Posterior vena cava (tissue), 2 donors: ENCODE results near the gene FDXR. TPM values are rescaled to one million over a fixed set of nuclear protein-coding genes. Genes with fewer than 3 reads are reported as not detected.

ENCODE experiments used
- DNase-seq: peaks from one replicate; pipeline ENCODE4 v3.0.0-alpha.2; 2020; ENCODE audit warnings: low spot score
- intact Hi-C, 2 donors: fragments of 100-400 bp; cut with DNase I; formaldehyde crosslinking; loops; one replicate each; pipeline versions ENCODE4 v1.14.1 to v1.14.2; 2022 to 2023
- total RNA-seq, 2 donors: library from RNA; stranded (reverse); fragmentation: NEBNext Ultra II Directional; extraction: Animal tissue kit (Norgen Biotek cat#: 25700); gene quantifications; one replicate each; pipeline ENCODE4 v1.2.1, GENCODE V29; 2021
- donor health status: DM: yes; HTN: yes; CAD: no.
- donor health status: DM: yes; HTN: yes; CAD: no.

The FDXR gene
- total RNA-seq, 2 donors from 2014 or later, result 3.3 to 6.2 TPM

GRCh38 chr17:74862108-74862901 lies 10.5 kb downstream of the FDXR start:
- intact Hi-C loops, result loop anchor here (5.0 kb wide), 3 partner anchors 60 to 120 kb away; no protein-coding TSS in a partner anchor
- peak; percentile 92 for DNase-seq

DNA sequence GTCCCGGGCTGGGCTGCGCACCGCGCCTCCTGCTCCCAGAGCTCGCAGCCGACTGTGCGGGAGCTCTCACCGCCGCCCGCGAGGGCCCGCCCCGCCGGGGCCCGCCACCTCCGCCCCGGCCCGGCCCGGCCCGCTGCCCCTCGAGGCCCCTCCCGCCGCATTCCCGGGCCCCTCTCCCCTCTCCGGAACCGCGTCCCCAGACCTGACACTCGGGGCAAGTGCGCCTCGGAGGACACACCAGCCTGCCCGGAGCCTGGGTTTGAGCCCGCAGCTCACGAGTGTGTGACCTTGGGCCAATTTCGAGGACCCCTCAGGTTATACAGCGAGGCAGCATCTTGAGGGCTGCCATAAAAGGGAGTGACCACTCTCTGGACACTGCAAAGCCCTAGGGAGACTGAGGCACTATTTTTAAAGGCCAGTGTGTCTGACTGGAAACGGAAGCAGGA lies 11.1 kb downstream of the FDXR start:
- no peak for DNase-seq
- intact Hi-C loops, result loop anchor here (5.0 kb wide), 3 partner anchors 59 to 119 kb away; no protein-coding TSS in a partner anchor

- DNase-seq, result no peak
- intact Hi-C loops, result loop anchor here (5.0 kb wide), 3 partner anchors 59 to 119 kb away; no protein-coding TSS in a partner anchor
These were observed 11.7 kb downstream of the FDXR start for GRCh38 chr17:74860872-74861661.

DNA sequence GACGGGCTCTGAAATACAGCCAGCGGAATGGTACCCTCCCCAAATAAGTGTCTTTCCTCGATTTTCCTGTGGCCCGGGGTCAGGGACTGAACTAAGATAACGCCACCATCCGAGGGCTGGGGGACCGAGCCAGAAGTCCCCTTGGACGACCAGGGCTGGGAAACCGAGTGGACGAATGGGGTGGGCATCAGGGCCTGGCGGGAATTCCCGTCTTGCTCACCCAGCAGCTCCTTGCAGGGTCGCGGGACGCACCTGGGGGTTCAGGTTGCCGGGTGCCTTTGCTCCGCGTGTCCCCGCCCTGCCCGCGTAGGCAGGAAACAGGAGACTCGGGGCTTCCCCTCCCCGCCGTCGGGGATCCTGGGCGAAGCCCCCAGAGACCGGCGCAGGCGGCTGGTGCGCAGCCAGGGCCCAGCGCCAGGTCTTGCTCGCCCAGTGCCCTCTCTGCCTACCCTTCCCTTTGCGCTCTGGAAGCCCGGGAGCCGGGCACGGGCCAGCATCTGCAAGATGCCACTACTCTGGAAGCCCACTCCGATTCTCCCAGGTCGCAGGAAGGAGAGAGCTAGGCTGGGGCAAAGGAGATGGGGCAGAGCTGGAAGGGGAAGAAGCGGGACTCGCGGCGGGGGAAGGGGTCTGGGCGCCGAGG lies 12.4 kb downstream of the FDXR start:
- intact Hi-C loops, result loop anchor here (5.0 kb wide), 3 partner anchors 58 to 118 kb away; no protein-coding TSS in a partner anchor
- no peak for DNase-seq

DNA sequence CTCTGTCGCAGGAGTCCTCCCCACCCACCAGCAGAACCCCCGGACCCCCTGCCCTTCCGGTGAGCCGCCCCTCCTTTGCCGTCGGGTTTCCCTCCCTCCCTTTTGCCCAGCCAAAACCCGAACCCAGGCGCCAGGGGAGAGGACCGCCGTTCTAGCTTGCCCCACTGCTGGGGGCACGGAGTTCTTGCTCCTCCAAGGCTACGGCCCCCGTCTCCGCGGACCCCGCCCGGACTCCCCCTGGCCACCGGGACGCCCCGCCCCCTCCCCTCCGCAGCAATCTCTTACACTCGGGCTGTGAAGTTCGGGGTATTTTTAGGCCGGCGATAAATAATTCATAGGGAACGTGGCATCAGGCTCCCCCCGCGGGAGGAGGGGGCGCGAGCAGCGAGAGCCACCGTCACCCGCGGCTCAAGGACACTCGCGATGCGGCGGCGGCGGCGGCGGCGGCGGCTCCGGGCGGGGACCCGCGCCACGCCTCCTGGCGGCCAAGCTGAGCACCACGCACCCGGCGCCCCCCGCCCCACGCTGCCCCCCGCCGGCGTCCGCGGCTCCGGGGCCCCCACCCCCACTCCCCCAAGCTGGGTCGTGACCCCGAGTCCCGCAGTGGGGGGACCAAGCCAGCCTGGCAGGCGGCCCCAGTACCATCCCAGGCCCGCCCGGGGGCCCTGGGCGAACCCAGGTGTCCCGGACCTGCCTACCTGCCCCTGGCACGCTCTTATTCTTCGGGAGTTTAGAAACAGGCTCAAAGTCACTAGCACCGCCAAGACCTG lies 13.2 kb downstream of the FDXR start, which contains the start of gene GRIN2C:
GRIN2C (minus strand) TSS at position 427 of the 770 bp plus-strand sequence. CDS start 4,793 bp downstream, outside the sequence.
- intact Hi-C loops, result loop anchor here (5.0 to 10.0 kb wide), 4 partner anchors 57 to 205 kb away; no protein-coding TSS in a partner anchor
- no peak for DNase-seq

DNA sequence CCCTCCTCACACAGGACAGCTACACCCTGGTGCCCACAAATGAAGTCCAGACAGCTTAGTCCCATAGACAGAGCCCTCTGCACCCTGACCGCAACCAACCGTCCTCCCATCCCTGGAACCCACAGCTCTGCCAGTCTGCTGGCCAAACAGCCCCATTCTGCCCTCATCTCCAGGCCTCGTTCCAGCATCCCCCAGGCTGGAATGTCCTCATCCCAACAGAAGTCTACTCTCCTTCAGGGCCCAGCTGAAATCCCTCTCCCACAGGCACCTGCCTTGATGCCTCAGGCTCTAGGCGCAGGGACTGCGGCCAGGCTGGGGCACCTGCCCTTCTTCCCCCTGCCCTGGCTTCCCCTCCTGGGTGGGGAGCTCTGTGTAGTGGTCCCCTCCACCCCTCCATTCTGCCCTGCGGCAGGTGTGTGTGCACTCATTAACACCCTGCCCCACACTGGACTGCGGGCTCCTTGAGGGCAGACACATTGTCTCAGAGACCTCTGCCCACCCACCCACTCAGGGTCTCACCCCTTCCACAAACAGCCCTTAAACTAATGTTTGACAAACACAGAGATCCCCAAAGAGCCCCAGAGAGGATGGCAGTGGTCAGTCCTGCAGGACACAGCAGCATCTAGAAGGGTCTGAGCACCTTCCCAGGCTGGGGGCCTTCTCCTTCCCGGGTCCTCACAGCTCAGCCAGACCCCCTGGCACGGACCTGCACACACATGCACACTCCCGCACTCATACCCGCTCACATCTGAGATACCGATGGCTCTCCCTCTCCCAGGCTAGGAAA lies 13.9 kb downstream of the FDXR start:
- DNase-seq, result no peak
- intact Hi-C loops, result loop anchor here in 1 of 2 donors (10.0 kb wide), 1 partner anchor 204 kb away; no protein-coding TSS in a partner anchor

- DNase-seq, result no peak
- intact Hi-C loops, result loop anchor here in 1 of 2 donors (10.0 kb wide), 1 partner anchor 202 kb away; no protein-coding TSS in a partner anchor
These were observed 15.6 kb downstream of the FDXR start for GRCh38 chr17:74857191-74857590.

DNA sequence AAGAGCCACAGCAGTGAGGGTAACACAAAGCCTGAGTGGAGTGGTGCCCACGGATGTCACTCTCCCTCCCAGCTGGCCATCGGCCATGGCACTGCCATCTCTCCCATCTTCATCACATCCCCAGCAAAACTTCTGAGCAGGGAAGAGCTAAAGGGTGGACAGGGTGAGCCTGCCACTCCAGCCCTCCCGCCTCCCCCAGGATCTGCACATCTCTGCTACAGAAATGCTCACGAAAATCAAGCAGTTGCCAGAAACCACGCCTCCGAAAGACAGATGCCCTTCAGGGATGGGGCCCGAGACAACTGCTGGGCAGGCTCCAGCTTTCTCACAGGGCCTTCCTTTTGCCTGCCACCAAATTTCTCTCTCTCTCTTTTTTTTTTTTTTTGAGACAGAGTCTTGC lies 16.7 kb downstream of the FDXR start:
- intact Hi-C loops, result loop anchor here in 1 of 2 donors (10.0 kb wide), 1 partner anchor 201 kb away; no protein-coding TSS in a partner anchor

GRCh38 chr17:74855323-74855722 lies 17.5 kb downstream of the FDXR start:
- intact Hi-C loops, result loop anchor here in 1 of 2 donors (10.0 kb wide), 1 partner anchor 201 kb away; no protein-coding TSS in a partner anchor
- DNase-seq, result no peak

More for the DNA sequence above, 16.7 kb downstream of the FDXR start:
- no peak for DNase-seq

- intact Hi-C loops, result loop anchor here in 1 of 2 donors (10.0 kb wide), 1 partner anchor 200 kb away; no protein-coding TSS in a partner anchor
- DNase-seq, result no peak
These were observed 18.0 kb downstream of the FDXR start for GRCh38 chr17:74854792-74855191.

DNA sequence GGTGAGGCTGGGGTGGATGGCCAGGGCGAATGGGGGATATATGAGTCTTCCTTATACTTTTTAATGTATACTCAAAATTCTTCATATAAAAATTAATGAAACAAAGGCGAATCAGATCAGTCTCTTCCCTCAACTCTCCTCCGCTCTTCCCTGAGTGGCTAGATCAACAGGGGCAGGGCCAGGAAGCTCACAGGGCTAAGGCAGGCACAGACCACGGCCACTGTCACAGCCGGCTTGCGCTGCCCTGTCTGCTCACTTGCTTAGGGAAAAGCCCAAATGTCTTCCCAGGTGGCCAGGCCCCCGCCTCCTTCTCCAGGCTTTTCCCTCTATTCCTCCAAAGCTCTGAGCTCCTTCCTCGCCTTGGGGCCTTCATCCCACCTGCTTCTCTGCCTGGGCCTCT lies 19.1 kb downstream of the FDXR start:
- intact Hi-C loops, result loop anchor here in 1 of 2 donors (10.0 kb wide), 1 partner anchor 199 kb away; no protein-coding TSS in a partner anchor
- no peak for DNase-seq

DNA sequence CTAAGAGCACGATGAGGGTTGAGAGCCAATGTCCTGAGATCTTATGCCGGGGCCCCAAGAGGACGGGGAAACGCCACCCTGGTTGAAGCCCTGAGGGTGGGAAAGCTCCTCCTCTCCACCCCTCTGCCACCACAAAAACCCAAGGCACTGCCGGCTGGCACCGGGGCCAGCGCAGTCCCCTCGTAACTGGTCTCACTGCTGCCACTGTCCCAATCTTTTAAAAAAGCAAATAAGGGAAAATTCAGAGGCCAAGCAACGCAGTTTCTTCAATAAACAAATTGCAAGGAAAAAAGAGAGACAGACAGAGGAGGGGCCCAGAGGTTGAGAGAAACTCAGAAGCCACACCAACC lies 19.8 kb downstream of the FDXR start:
- DNase-seq, result no peak
- intact Hi-C loops, result loop anchor here in 1 of 2 donors (10.0 kb wide), 1 partner anchor 198 kb away; no protein-coding TSS in a partner anchor

DNA sequence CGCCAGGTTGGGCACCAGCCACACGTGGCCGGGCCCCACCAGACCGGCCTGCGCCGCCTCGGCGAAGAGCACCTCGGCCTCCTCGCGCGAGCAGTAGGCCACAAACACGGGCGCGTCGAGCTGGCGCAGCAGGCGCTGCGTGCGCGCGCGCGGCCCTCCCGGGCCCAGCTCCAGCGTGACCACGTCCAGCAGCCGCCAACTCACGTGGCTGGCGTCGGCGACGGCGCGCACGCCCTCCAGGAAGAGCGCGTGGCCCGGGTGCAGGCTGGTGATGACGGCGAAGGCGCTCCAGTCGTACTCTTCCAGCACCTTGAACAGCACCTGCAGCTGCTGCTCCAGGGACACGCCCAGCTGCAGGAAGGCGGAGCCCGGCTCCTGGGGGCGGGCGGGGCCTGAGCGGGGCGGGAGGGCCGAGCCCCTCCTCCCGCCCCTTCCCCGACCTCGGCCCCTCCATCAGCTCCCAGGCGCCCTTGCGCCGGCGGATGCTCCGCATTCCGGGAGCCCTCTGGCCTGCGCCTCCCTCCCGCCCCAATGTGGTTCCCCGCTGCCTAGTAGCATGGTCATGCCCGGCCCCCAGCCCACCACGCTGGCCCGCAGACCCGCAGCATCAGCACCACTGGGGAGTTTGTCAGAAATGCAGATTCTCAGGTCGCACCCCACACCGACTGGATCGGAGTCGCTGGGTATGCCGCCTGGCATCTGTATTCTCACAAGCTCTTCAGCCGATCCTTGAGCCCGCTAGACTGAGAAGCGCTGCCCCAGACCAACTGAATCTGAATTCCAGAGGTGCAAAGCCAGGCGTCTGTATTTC lies 20.4 kb downstream of the FDXR start:
- DNase-seq, result no peak
- intact Hi-C loops, result loop anchor here in 1 of 2 donors (10.0 kb wide), 1 partner anchor 198 kb away; no protein-coding TSS in a partner anchor

GRCh38 chr17:74851612-74852236 lies 21.1 kb downstream of the FDXR start:
- intact Hi-C loops, result loop anchor here in 1 of 2 donors (10.0 kb wide), 1 partner anchor 197 kb away; no protein-coding TSS in a partner anchor
- DNase-seq, result no peak

GRCh38 chr17:74850914-74851313 lies 21.9 kb downstream of the FDXR start:
- intact Hi-C loops, result loop anchor here in 1 of 2 donors (10.0 kb wide), 1 partner anchor 196 kb away; no protein-coding TSS in a partner anchor
- DNase-seq, result no peak

DNA sequence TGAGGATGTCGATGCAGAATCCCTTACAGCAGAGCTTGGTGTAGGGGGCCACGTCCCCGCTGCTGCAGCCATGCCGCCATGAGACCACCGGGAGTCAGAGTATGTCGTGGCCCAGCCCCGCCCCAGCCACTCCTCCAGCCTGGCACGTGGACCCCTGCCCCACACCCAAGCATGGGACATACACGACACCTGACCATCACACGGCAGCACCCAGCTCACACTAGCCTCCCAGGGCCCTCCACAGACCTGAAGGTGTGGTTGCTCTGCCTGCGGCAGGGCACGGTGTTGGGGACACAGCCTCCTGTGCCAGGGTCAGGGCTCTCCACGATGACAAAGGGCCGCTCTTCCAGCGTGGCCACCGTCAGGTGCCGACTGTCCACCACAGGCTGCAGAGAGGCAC lies 22.5 kb downstream of the FDXR start:
- no peak for DNase-seq
- intact Hi-C loops, result loop anchor here in 1 of 2 donors (10.0 kb wide), 1 partner anchor 196 kb away; no protein-coding TSS in a partner anchor
